ENCODE measurements around the gene KIF22. TPM values are rescaled to one million over a fixed set of nuclear protein-coding genes. Genes with fewer than 3 reads are reported as not detected.

The KIF22 gene
- total RNA-seq, 2 donors from 2014 or later: 11.4 to 15.2 TPM

- DNase-seq (ENCODE audit: low spot score) (peak; percentile 91), ATAC-seq (ENCODE audit: insufficient number of reproducible peaks, low FRiP score, low read depth) (peak; percentile 84)
- peak within 1 kb of the TSS; percentile 95 for H3K4me3 ChIP-seq
- no peaks in the 10 kb centered on the region for H3K9me3 ChIP-seq
- no peaks in the 10 kb centered on the region for H3K27me3 ChIP-seq (replicated peaks; ENCODE audit: insufficient read depth)
- H3K36me3 ChIP-seq: no peaks in the 10 kb centered on the region
- peaks cover 39 to 63% of the 10 kb centered on the region in 2 donors for H3K4me1 ChIP-seq (ENCODE audit: control insufficient read depth in 1 of 2, low read depth in 2 of 2)
- TF ChIP-seq CTCF (IDR thresholded peaks at IDR 0.05): peak; percentile 76
- peak within 1 kb of the TSS; percentile 92 to 96 for H3K27ac ChIP-seq
Measured at GRCh38 chr16:29815793-29816693, 25.5 kb downstream of the KIF22 start, which contains the start of gene PAGR1. PAGR1 (plus strand) TSS chr16:29816152; CDS start chr16:29816526, 374 bp downstream.

GRCh38 chr16:29816694-29817441 lies 26.3 kb downstream of the KIF22 start:
- no peak for ATAC-seq (ENCODE audit: insufficient number of reproducible peaks, low FRiP score, low read depth)
- no peaks in the 10 kb centered on the region for H3K27me3 ChIP-seq (replicated peaks; ENCODE audit: insufficient read depth)
- H3K9me3 ChIP-seq: no peaks in the 10 kb centered on the region
- H3K4me3 ChIP-seq: peak overlapping the region; percentile 95
- H3K4me1 ChIP-seq (ENCODE audit: control insufficient read depth in 1 of 2, low read depth in 2 of 2): peaks cover 40 to 71% of the 10 kb centered on the region in 2 donors
- peak overlapping the region; percentile 92 to 96 for H3K27ac ChIP-seq
- no peak for TF ChIP-seq CTCF (IDR thresholded peaks at IDR 0.05)
- no peaks in the 10 kb centered on the region for H3K36me3 ChIP-seq
- DNase-seq (ENCODE audit: low spot score): no peak

- no peak overlapping the region for H3K4me3 ChIP-seq
- H3K36me3 ChIP-seq: no peaks in the 10 kb centered on the region
- no peak overlapping the region for H3K27ac ChIP-seq
- no peak for TF ChIP-seq CTCF (IDR thresholded peaks at IDR 0.05)
- peaks cover 42 to 74% of the 10 kb centered on the region in 2 donors for H3K4me1 ChIP-seq (ENCODE audit: control insufficient read depth in 1 of 2, low read depth in 2 of 2)
- ATAC-seq (ENCODE audit: insufficient number of reproducible peaks, low FRiP score, low read depth): no peak
- no peak for DNase-seq (ENCODE audit: low spot score)
- no peaks in the 10 kb centered on the region for H3K9me3 ChIP-seq
- H3K27me3 ChIP-seq (replicated peaks; ENCODE audit: insufficient read depth): no peaks in the 10 kb centered on the region
Measured at GRCh38 chr16:29818082-29818481, 27.5 kb downstream of the KIF22 start.

GRCh38 chr16:29819506-29819905 lies 29.0 kb downstream of the KIF22 start:
- H3K4me1 ChIP-seq (ENCODE audit: control insufficient read depth in 1 of 2, low read depth in 2 of 2): peaks cover 46 to 74% of the 10 kb centered on the region in 2 donors
- no peak for DNase-seq (ENCODE audit: low spot score)
- ATAC-seq (ENCODE audit: insufficient number of reproducible peaks, low FRiP score, low read depth): no peak
- no peak for TF ChIP-seq CTCF (IDR thresholded peaks at IDR 0.05)
- no peaks in the 10 kb centered on the region for H3K9me3 ChIP-seq
- no peak overlapping the region for H3K4me3 ChIP-seq
- no peaks in the 10 kb centered on the region for H3K36me3 ChIP-seq
- H3K27ac ChIP-seq: peak overlapping the region; percentile 88 to 95
- H3K27me3 ChIP-seq (replicated peaks; ENCODE audit: insufficient read depth): no peaks in the 10 kb centered on the region

GRCh38 chr16:29820271-29820701 lies 29.7 kb downstream of the KIF22 start, which contains the start of gene MVP:
MVP (plus strand) TSS chr16:29820462; CDS start chr16:29830550, 10,088 bp downstream.
- H3K36me3 ChIP-seq: no peaks in the 10 kb centered on the region
- H3K4me1 ChIP-seq (ENCODE audit: control insufficient read depth in 1 of 2, low read depth in 2 of 2): peaks cover 46 to 74% of the 10 kb centered on the region in 2 donors
- H3K27ac ChIP-seq: peak within 1 kb of the TSS; percentile 88 to 95
- no peak for TF ChIP-seq CTCF (IDR thresholded peaks at IDR 0.05)
- DNase-seq (ENCODE audit: low spot score) (no peak), ATAC-seq (ENCODE audit: insufficient number of reproducible peaks, low FRiP score, low read depth) (no peak)
- no peaks in the 10 kb centered on the region for H3K9me3 ChIP-seq
- peak within 1 kb of the TSS; percentile 97 for H3K4me3 ChIP-seq
- H3K27me3 ChIP-seq (replicated peaks; ENCODE audit: insufficient read depth): no peaks in the 10 kb centered on the region
